HL-60 (cell line): Measurements from ENCODE around the gene DNAH12.

Experiments
- DNase-seq, 2 experiments: peaks; one replicate each; pipeline ENCODE4 v3.0.0-alpha.2; 2010 to 2020; ENCODE audit warnings: low read depth in 1 of 2, low spot score in 1 of 2
- H3K27ac ChIP-seq: fragments of 250-450 bp; sonication (Bioruptor Pico); replicated peaks from 2 replicates; pipeline ENCODE4 v1.5.1; 2020; ENCODE audit warnings: mild to moderate bottlenecking, moderate library complexity
- H3K27me3 ChIP-seq: fragments of 250-450 bp; sonication (Bioruptor Pico); 2 replicates; pipeline ENCODE4 v1.5.1; 2021; ENCODE audit warnings: mild to moderate bottlenecking, moderate library complexity; ENCODE audit not compliant: insufficient read depth, poor library complexity, severe bottlenecking
- H3K4me3 ChIP-seq: replicated peaks from 2 replicates; pipeline ENCODE4 v1.5.1; 2011; ENCODE audit warnings: mild to moderate bottlenecking, control low read depth, low read length; ENCODE audit not compliant: insufficient read depth
- CTCF ChIP-seq: IDR thresholded peaks from one replicate; pipeline ENCODE4 v1.5.1; 2011; ENCODE audit warnings: low read length, control low read depth, inconsistent platforms; ENCODE audit not compliant: insufficient read depth
- GABPA ChIP-seq: IDR thresholded peaks from 2 replicates; pipeline ENCODE4 v1.6.1; 2012; ENCODE audit warnings: low read depth
- POLR2AphosphoS5 ChIP-seq: IDR thresholded peaks from 2 replicates; pipeline ENCODE4 v1.6.1; 2012; ENCODE audit warnings: low read depth
- REST ChIP-seq: IDR thresholded peaks from 2 replicates; pipeline ENCODE4 v1.6.1; 2012; ENCODE audit warnings: low read depth; ENCODE audit not compliant: insufficient replicate concordance
- SPI1 ChIP-seq: IDR thresholded peaks from 2 replicates; pipeline ENCODE4 v1.6.1; 2012; ENCODE audit warnings: low read depth, mild to moderate bottlenecking, borderline replicate concordance
- long read RNA-seq: library from polyadenylated mRNA; unstranded; transcript quantifications from one replicate; pipeline ENCODE4 v2.0.0, GENCODE V29; 2020

Gene DNAH12
- long read RNA-seq, result 0 reads

- peak in 1 of 2 experiments; percentile 23 for DNase-seq
- H3K27ac ChIP-seq, result no peak within 1 kb of the TSS
These were observed at the start of gene DNAH12 for GRCh38 chr3:57544181-57545125. DNAH12 (minus strand) TSS chr3:57544344; CDS start chr3:57542870, 1,474 bp downstream.

GRCh38 chr3:57592306-57592705, 48.2 kb upstream of the DNAH12 start:
- TF ChIP-seq CTCF (no peak), POLR2AphosphoS5 (no peak), REST (no peak), GABPA (no peak), SPI1 (no peak)
- Histone ChIP-seq H3K27ac (no peak overlapping the region), H3K4me3 (no peak overlapping the region), H3K27me3 (no peaks in the 10 kb centered on the region)
- no peak for DNase-seq

More at GRCh38 chr3:57544181-57545125, at the start of gene DNAH12:
- TF ChIP-seq POLR2AphosphoS5, result no peak
- TF ChIP-seq SPI1, result peak; percentile 78
- H3K4me3 ChIP-seq, result no peak within 1 kb of the TSS
- H3K27me3 ChIP-seq, result no peaks in the 10 kb centered on the region

- DNase-seq, result no peak
- Histone ChIP-seq H3K4me3 (no peak overlapping the region), H3K27me3 (no peaks in the 10 kb centered on the region), H3K27ac (no peak overlapping the region)
- TF ChIP-seq CTCF (no peak), REST (no peak), GABPA (no peak), POLR2AphosphoS5 (no peak), SPI1 (no peak)
These were observed 43.8 kb upstream of the DNAH12 start for GRCh38 chr3:57587905-57588304.

- H3K4me3 ChIP-seq, result no peak overlapping the region
- no peaks in the 10 kb centered on the region for H3K27me3 ChIP-seq
- no peak for DNase-seq
- TF ChIP-seq CTCF, result no peak
- TF ChIP-seq GABPA, result no peak
- no peak for TF ChIP-seq REST
- TF ChIP-seq POLR2AphosphoS5, result no peak
- no peak for TF ChIP-seq SPI1
- H3K27ac ChIP-seq, result no peak overlapping the region
These were observed 42.6 kb upstream of the DNAH12 start for GRCh38 chr3:57586778-57587177.
